ENCODE results near the gene TMTC3.

The TMTC3 gene

GRCh38 chr12:88108021-88108420, 34.1 kb upstream of the TMTC3 start:
- no peak for DNase-seq (ENCODE audit: low read depth in 1 of 2, low spot score in 1 of 2)
- H3K27ac ChIP-seq (replicated peaks), result no peak overlapping the region
- TF ChIP-seq CTCF (IDR thresholded peaks at IDR 0.05; ENCODE audit: insufficient read depth, low read length) (no peak), SPI1 (IDR thresholded peaks at IDR 0.05; ENCODE audit: borderline replicate concordance, low read depth) (no peak), POLR2AphosphoS5 (IDR thresholded peaks at IDR 0.05; ENCODE audit: low read depth) (no peak), GABPA (IDR thresholded peaks at IDR 0.05; ENCODE audit: low read depth) (no peak)
- no peaks in the 10 kb centered on the region for H3K27me3 ChIP-seq (ENCODE audit: insufficient read depth, poor library complexity, severe bottlenecking)
- no peak overlapping the region for H3K4me3 ChIP-seq (replicated peaks; ENCODE audit: insufficient read depth, low read length)

- no peak overlapping the region for H3K27ac ChIP-seq (replicated peaks)
- TF ChIP-seq CTCF (IDR thresholded peaks at IDR 0.05; ENCODE audit: insufficient read depth, low read length) (no peak), GABPA (IDR thresholded peaks at IDR 0.05; ENCODE audit: low read depth) (no peak), REST (IDR thresholded peaks at IDR 0.05; ENCODE audit: insufficient replicate concordance, low read depth) (no peak), SPI1 (IDR thresholded peaks at IDR 0.05; ENCODE audit: borderline replicate concordance, low read depth) (no peak), POLR2AphosphoS5 (IDR thresholded peaks at IDR 0.05; ENCODE audit: low read depth) (no peak)
- peak in 1 of 2 experiments; percentile 1 for DNase-seq (ENCODE audit: low read depth in 1 of 2, low spot score in 1 of 2)
- H3K4me3 ChIP-seq (replicated peaks; ENCODE audit: insufficient read depth, low read length), result no peak overlapping the region
- no peaks in the 10 kb centered on the region for H3K27me3 ChIP-seq (ENCODE audit: insufficient read depth, poor library complexity, severe bottlenecking)
Measured at GRCh38 chr12:88111074-88111652, 30.9 kb upstream of the TMTC3 start.

GRCh38 chr12:88113871-88114270, 28.2 kb upstream of the TMTC3 start:
- H3K27ac ChIP-seq (replicated peaks), result no peak overlapping the region
- H3K4me3 ChIP-seq (replicated peaks; ENCODE audit: insufficient read depth, low read length), result no peak overlapping the region
- H3K27me3 ChIP-seq (ENCODE audit: insufficient read depth, poor library complexity, severe bottlenecking), result no peaks in the 10 kb centered on the region
- DNase-seq (ENCODE audit: low read depth in 1 of 2, low spot score in 1 of 2), result no peak
- TF ChIP-seq GABPA (IDR thresholded peaks at IDR 0.05; ENCODE audit: low read depth), result no peak
- TF ChIP-seq SPI1 (IDR thresholded peaks at IDR 0.05; ENCODE audit: borderline replicate concordance, low read depth), result no peak
- TF ChIP-seq POLR2AphosphoS5 (IDR thresholded peaks at IDR 0.05; ENCODE audit: low read depth), result no peak
- no peak for TF ChIP-seq REST (IDR thresholded peaks at IDR 0.05; ENCODE audit: insufficient replicate concordance, low read depth)
- no peak for TF ChIP-seq CTCF (IDR thresholded peaks at IDR 0.05; ENCODE audit: insufficient read depth, low read length)

GRCh38 chr12:88122666-88123065, 19.4 kb upstream of the TMTC3 start:
- Histone ChIP-seq H3K4me3 (replicated peaks; ENCODE audit: insufficient read depth, low read length) (no peak overlapping the region), H3K27ac (replicated peaks) (no peak overlapping the region), H3K27me3 (ENCODE audit: insufficient read depth, poor library complexity, severe bottlenecking) (no peaks in the 10 kb centered on the region)
- no peak for DNase-seq (ENCODE audit: low read depth in 1 of 2, low spot score in 1 of 2)
- TF ChIP-seq GABPA (IDR thresholded peaks at IDR 0.05; ENCODE audit: low read depth), result no peak
- no peak for TF ChIP-seq CTCF (IDR thresholded peaks at IDR 0.05; ENCODE audit: insufficient read depth, low read length)
- TF ChIP-seq POLR2AphosphoS5 (IDR thresholded peaks at IDR 0.05; ENCODE audit: low read depth), result no peak
- TF ChIP-seq REST (IDR thresholded peaks at IDR 0.05; ENCODE audit: insufficient replicate concordance, low read depth), result no peak
- no peak for TF ChIP-seq SPI1 (IDR thresholded peaks at IDR 0.05; ENCODE audit: borderline replicate concordance, low read depth)

All from HL-60 (cell line).